ENCODE results near the gene ACTA2.

ACTA2 gene

DNA sequence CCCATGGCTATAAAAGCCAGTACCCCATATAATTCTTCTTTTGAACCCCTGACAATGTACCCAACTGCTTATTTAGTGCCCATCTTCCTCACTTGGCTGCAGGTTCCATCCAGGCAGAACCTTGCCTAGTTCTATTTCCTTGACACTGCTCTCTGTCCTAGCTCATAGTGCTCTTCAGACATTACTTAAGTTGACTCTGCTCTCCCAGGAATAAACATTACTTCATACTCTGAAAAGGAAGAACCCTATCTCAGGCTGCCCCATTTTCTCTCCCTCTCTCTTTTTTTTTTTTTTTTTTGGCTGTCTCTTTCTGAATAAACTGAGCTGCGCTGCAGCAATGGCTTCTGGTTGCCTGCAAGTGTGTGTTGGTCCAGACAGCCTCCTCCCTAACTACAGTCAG is 21.0 kb downstream of the ACTA2 start:
- TF ChIP-seq, protein P1, sequence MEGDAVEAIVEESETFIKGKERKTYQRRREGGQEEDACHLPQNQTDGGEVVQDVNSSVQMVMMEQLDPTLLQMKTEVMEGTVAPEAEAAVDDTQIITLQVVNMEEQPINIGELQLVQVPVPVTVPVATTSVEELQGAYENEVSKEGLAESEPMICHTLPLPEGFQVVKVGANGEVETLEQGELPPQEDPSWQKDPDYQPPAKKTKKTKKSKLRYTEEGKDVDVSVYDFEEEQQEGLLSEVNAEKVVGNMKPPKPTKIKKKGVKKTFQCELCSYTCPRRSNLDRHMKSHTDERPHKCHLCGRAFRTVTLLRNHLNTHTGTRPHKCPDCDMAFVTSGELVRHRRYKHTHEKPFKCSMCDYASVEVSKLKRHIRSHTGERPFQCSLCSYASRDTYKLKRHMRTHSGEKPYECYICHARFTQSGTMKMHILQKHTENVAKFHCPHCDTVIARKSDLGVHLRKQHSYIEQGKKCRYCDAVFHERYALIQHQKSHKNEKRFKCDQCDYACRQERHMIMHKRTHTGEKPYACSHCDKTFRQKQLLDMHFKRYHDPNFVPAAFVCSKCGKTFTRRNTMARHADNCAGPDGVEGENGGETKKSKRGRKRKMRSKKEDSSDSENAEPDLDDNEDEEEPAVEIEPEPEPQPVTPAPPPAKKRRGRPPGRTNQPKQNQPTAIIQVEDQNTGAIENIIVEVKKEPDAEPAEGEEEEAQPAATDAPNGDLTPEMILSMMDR (IDR thresholded peaks at IDR 0.05; ENCODE audit: extremely low read depth, insufficient read depth, missing control alignments): no peak
- in situ Hi-C loops (cut with MboI; ENCODE audit: low pct_unique_long_range_greater_than_20kb, low sequenced_read_pairs, unreplicated experiment): no loop called here
- no peak for DNase-seq (ENCODE audit: low spot score)

DNA sequence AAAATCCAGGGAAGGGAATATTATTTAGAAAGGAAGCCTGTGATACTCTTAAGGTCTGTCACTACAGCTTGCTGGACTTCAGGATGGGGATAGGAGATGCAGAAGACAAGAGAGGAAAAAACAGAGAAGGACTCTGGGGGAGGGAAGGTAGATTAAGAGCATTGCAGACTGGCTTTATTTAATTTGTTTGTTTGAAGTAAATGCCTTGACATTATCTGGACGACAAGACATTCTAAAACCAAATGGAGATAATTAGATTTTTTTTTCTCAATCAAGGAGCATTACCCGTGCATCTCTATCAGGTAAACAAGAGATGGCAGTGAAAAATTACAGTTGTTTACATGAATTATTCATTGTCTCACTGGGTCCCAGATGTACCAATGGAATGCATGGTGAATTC is 24.3 kb downstream of the ACTA2 start:
- TF ChIP-seq, protein P1 (IDR thresholded peaks at IDR 0.05; ENCODE audit: extremely low read depth, insufficient read depth, missing control alignments): no peak
- in situ Hi-C loops (cut with MboI; ENCODE audit: low pct_unique_long_range_greater_than_20kb, low sequenced_read_pairs, unreplicated experiment): loop anchor here (5.0 to 10.0 kb wide), 2 partner anchors 91 to 363 kb away; no protein-coding TSS in a partner anchor
- no peak for DNase-seq (ENCODE audit: low spot score)

DNA sequence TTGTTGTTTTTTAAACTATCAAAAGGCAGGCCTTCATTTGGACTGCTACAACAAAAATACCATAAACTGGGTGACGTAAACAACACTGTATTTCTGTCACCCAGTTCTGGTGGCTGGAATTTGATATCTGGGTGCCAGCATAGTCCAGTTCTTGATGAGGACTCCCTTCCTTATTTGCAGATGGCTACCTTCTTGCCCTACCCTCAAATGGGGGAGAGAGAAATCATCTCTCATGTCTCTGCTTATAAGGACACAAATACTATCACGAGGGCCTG is 25.2 kb downstream of the ACTA2 start:
- no peak for DNase-seq (ENCODE audit: low spot score)
- TF ChIP-seq, protein P1 (IDR thresholded peaks at IDR 0.05; ENCODE audit: extremely low read depth, insufficient read depth, missing control alignments): no peak
- in situ Hi-C loops (cut with MboI; ENCODE audit: low pct_unique_long_range_greater_than_20kb, low sequenced_read_pairs, unreplicated experiment): loop anchor here (5.0 to 10.0 kb wide), 2 partner anchors 90 to 363 kb away; no protein-coding TSS in a partner anchor

DNA sequence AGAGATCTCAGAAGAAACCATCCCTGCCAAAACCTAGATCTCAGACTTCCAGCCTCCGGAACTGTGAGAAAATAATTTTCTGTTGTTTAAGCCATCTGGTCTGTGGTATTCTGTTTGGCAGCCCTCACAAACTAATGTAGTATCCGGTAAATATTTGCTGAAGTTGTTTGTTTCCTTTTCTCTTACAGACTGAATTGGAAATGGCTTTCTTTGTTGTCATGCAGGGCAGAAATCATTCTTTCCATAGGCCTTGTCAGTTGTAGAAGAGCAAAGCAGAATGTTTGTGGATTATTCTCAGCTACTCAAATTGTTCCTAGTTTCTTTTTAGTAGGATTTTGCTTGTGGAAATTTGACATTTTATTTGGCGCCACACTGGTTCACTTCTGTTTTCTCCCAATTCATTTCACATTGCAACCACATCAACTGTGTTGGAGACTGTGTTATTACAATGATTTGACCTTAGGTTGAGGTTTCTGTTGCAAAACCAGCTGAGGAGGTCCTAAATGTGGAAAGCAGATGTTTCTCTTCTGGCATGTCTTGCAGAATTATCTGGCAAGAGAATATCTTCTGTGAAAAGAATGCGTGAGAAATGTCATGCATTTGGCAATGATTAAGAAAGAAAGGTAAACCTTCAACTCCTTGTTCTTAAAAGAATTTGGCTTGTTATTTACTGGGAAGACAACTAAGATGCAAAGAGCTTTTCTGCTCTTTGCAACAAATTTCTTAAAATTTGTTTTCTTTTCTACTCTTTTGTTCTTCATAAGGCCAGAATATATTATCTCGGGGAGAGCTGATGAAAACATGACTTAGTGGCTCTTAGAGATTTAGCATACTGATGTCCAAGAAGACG is 25.8 kb downstream of the ACTA2 start:
- in situ Hi-C loops (cut with MboI; ENCODE audit: low pct_unique_long_range_greater_than_20kb, low sequenced_read_pairs, unreplicated experiment): loop anchor here (5.0 to 10.0 kb wide), 2 partner anchors 89 to 362 kb away; no protein-coding TSS in a partner anchor
- no peak for DNase-seq (ENCODE audit: low spot score)
- TF ChIP-seq, protein P1 (IDR thresholded peaks at IDR 0.05; ENCODE audit: extremely low read depth, insufficient read depth, missing control alignments): no peak

DNA sequence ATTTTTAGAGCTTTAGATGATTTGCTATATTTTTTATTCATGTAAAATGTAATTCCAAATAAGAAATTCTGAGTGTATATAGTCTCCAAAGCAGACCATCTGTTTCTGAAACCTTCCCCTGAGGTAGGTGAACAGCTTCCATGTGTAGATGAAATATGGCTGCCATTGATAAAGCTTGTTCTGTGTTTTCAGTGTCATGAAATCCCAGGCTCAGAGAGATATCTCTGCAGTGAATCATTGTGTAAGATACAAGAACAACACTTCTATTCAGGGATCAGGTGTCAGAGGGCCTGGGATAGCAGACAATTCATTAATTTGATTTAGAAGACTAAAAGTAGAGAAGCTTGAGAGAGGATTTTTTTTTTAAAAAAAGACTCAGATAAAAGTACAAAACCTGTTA is 29.1 kb downstream of the ACTA2 start:
- in situ Hi-C loops (cut with MboI; ENCODE audit: low pct_unique_long_range_greater_than_20kb, low sequenced_read_pairs, unreplicated experiment): loop anchor here (10.0 kb wide), 1 partner anchor 359 kb away; no protein-coding TSS in a partner anchor
- DNase-seq (ENCODE audit: low spot score): no peak

DNA sequence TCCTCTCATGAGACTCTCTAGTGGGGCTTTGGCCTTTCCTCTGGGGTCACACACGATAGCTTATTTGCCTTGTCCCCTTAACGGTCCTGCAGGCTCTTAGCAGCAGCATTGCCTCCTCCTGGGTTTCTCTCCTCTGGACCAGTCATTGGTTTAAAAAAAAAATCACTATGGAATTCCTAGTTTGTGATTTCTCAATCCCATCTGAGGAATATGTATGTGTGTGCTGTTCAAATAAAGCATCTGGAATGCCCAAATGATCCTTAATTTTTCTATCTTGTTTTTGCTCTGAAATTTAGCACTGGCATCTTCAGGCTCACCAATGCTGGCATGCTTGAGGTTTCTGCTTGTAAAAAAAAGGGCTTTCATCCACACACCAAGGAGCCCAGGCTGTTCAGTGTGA is 30.5 kb downstream of the ACTA2 start:
- in situ Hi-C loops (cut with MboI; ENCODE audit: low pct_unique_long_range_greater_than_20kb, low sequenced_read_pairs, unreplicated experiment): loop anchor here (10.0 kb wide), 1 partner anchor 357 kb away; no protein-coding TSS in a partner anchor
- DNase-seq (ENCODE audit: low spot score): no peak
- TF ChIP-seq, protein P1 (IDR thresholded peaks at IDR 0.05; ENCODE audit: extremely low read depth, insufficient read depth, missing control alignments): no peak

More for the DNA sequence above, 29.1 kb downstream of the ACTA2 start:
- TF ChIP-seq, protein P1 (IDR thresholded peaks at IDR 0.05; ENCODE audit: extremely low read depth, insufficient read depth, missing control alignments): no peak
